ENCODE results near the gene INMT. TPM values are rescaled to one million over a fixed set of nuclear protein-coding genes. Genes with fewer than 3 reads are reported as not detected.

Gene INMT
- polyA plus RNA-seq, 1 donor, result 11.9 TPM

DNA sequence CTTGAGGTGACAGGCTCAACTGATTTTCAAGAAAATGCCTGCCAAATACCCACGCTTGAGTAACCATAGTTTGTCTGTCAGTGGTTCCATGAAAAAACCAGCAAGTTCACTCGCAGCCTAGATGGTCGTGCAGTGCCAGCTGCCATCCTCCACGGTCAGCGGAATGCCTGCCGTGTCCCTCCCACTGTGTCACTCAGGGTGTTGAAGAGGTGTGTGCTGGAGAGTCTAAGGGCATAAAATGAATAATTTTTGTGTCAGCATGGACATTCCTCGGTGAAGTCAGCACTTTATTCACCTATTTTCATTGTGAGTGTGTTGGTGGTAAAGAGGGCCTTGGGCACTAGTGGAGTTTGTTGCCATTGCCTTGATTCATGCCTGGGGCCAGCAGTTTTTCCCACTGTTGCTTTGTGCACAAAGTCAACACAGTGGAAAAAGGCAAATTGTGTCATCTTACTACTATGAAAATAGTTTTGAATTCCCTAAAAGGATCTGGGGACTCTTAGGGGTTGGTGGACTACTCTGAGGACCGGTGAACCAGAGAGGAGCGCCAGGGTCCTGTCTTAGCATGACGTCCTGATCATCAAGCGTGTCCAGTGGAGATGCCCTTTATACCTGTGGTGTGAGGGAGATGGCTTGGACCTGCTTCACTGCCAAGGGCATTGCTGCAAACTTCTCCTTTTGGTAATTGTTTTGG, 36.9 kb downstream of the INMT start:
- no peak for DNase-seq

DNA sequence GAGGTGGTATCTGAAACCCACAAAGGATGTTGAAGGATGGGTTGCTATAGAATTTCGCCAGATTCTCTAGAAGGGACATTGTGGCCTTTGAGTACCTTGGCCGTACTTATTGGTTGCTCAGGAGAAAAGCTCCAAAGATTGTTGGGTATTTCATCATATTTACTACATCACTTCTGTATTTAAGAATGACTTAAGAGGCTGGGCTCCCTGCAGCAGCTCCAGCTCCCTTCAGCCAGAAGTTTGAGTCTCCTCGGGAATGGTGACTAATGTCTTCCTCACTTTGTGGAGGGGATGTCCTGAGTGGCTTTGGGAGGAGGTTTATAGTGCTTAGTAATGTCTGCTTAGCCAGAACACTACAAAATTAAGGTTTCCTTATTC, 37.4 kb downstream of the INMT start:
- no peak for DNase-seq

DNA sequence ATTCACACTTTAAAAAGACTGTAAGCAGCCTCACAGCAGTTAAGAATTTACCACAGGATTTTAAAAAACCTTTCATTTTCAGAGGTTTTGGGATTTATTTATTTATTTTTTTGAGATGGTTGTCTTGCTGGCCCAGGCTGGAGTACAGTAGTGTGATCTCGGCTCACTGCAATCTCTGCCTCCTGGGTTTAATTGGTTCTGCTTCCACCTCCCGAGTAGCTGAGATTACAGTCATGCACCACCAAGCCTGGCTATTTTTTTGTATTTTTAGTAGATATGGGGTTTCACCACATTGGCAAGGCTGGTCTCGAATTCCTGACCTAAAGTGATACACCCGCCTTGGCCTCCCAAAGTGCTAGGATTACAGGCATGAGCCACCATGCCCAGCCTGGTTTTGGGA, 38.4 kb downstream of the INMT start:
- no peak for DNase-seq

DNA sequence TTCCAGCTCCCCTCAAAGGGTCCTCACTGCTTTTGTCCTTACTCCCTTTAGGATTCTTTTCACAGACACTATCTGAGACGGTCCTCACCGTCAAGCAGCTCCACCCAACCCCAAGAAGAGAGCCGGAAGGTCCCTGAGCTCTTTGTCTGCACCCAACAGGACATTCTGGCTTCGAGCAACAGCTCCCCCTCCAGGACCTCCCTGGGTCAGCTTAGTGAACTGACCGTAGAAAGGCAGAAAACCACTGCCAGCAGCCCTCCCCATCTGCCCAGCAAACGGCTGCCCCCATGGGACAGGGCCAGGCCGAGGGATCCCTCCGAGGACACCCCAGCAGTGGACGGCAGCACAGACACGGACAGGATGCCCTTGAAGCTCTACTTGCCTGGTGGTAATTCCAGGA, 39.2 kb downstream of the INMT start:
- no peak for DNase-seq

DNA sequence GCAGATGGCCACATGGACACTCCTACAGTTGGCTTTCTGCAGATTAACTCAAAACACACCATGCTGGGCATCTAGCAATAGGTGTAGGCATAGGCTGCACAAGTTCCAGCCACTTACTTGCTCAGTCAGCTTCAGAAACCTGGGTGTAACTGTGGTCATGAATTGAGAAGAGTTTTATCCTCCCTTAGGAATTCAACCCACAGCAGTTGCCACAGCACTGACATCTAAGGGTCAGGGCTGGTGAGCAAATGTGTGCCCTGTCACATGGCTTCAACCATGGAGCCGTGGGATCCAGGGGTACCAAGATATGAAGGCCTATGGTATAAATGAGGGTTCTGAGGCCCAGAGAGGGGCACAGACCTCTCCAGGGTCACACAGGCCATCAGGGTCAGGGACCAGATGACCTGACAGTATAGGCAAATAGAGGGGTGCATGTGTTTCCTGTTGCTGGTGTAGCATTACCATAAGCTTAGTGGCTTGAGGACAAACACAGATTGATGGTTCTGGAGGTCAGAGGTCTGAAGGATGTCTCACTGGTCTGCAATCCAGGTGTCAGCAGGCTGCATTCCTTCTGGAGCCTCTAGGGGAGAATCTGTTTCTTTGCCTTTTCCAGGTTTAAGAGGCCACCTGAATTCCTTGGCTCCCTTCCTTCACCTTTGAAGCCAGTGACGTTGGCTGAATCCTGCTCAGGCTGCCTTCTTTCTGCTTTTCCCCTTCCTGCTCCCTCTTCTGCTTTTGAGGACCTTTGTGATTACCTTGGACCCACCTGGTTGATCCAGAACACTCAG, 43.4 kb downstream of the INMT start:
- DNase-seq, result no peak

DNA sequence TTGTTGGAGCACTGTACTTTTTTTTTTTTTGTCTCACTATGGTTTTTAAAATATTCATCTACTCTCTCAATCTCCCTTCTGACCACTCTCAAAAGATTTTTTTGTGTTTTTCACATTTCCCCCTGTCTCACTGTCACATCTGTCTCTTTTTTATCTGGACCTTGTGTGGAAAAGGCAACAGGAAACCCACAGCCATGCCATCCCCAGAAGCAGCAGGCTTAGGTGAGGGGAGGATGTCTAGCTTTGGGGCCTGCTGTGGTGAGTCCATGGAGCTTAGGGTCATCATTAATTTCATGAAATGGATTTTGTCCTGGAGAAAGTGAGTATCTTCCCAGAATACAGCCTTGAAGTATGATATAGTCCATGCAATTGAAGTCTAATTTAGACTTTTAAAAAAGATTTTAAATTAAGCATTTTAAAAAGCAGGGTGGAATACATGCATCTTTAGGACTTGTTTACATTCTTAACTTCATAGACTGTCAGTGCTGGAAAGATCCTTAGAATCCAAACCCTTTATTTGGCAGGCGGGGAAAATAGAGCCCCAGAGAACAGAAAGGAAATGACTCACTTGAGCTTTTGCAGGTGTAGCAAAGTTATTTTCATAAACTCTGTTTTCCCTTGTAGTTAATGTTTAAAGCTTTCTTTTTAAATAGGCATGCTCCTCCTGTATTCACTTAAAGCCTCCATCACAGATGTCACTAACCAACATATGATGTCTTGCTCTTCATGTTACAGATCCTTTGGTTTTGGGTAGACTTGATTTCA, 44.4 kb downstream of the INMT start:
- DNase-seq, result peak; percentile 68

DNA sequence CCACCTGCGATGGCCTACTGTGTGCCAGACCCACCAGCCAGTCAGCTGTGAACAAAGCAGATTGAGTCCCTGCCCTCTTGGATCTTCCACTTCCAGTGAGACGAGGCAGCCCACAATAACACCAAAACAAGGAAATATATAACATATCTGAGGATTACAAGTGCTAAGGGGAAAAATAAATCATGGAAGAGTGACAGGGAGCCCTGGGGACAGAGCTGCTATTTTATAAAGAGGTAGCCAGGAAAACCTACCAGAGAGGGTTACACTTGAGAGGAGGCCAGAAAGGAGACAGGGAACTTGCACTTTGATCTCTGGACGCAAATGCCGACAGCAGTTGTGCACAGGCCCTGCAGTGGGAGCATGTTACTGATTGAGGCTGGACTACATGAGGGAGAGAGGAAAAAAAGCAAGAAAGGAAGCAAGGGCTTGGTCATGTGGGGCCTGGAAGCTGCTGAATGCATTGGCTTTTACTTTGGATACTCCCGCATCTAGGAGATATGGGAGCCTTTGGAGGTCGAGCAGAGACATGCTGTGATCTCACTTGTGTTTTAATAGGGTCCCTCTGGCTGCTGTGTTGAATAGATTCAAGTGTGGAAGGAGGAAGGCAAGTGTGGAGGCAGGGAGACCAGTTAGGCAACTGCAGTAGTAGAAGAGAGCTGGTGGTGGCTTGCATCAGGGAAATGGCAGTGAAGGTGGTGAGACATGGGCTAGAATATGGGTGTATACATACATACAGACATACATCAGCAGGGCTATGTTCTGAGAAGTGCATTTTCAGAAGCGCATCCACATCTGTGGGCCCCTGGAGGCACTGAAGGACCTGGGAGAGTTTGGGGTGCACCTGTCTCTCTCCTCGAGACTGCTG, 45.5 kb downstream of the INMT start:
- DNase-seq, result no peak

DNA sequence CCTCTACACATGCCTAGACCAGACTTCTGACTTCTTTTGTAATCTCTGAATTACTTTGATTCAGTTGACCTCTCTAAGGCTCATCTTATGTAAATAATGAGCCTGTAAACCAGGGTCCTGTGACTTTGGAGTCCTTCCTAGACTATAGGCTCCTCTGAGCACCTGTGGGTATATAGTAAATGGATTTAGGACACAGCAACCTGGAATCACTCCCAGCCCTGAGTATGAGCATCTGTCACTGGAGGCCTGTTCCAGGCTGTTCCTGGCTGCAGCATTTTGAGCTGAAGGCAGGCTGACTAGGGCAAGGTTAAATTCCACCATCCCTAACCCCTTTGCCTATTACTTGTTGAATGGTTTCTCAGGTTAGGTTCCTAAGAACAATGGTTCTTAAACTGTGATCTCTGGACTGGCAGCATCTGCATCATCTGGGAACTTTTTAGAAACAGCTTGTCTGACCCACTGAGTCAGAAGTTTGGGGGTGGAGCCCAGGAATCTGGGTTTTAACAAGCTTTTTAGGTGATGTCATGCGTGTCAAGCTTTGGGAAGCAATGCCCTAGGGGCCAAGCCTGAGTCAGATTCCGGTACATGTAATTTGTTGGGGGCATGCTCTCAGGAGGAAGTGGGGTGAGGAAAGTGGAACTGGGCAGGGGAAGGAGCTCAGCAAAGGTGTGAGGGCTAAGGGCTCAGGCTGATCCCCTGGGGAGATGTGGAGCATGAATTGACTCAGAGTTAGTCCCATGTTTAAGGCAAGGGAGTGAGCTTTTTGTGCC, 47.5 kb downstream of the INMT start:
- no peak for DNase-seq

DNA sequence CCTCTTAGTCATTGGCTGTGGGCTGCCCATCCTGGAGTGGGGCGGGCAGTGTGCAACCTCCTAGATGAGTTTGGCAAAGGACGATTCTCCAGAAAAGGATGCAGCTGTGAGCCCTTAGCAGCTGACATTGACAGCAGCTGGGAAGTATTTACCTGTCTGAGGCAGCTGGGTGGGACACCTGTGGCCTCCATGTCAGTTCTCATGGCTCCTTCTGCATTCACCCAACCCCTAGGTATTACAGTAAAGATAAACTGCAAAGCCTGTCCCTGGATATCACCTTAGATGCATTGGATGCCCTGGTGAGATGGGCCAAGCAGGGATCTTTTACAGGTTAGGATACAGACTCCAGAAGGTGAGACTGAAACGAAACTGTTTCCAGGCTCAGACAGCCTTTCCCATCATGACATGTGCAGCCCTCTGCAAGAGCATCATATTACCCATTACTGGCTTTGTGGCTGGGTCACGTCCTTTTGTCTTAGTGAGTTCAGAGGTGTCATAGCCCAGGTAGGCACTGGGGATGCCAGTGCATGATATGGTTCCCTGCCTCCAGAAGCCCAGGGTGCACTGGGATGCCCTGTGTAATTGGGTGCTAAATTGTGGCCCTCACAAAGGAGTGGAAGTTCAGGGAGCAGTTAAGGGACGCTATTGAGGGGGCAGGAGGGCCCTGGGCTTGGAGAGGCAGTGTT, 48.2 kb downstream of the INMT start:
- no peak for DNase-seq

DNA sequence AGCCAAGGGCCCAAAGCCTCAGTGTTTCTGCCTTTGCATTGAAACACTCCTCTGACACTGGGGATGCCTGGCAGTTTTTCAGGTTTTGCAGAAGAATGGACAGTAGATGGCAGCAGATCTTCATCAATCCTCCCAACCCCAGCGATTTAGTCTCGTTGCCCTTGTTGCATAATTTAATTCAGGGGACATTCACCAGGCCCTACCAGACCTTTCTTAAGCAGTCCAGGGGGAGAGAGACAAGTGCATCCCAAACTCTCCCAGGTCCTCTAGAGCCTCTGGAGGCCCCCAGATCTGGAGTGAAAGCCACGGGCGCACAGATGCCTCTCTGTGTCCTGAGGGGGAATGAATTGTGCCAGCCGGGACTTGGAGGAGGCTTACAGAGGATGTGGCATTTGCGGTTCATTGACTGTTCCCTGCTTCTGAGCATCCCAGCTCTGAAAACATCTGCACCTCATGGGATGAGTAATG, 48.9 kb downstream of the INMT start:
- DNase-seq, result peak; percentile 84

DNA sequence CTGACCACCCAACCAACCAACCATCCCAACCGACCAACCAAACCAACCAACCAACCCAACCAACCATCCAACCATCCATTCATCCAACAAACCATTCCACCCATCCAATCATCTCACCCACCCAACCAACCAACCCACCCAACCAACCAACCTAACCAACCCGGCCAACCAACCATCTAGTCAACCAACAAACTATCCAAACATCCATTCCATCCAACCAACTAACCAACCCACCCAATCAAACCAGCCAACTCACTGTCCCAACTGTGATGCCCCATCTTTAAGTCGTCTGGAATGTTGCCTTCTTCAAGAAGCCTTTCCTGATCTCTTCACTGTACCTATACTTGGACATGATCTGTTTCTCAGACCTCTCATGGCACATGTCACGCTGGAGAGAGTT, 50.9 kb downstream of the INMT start:
- no peak for DNase-seq

DNA sequence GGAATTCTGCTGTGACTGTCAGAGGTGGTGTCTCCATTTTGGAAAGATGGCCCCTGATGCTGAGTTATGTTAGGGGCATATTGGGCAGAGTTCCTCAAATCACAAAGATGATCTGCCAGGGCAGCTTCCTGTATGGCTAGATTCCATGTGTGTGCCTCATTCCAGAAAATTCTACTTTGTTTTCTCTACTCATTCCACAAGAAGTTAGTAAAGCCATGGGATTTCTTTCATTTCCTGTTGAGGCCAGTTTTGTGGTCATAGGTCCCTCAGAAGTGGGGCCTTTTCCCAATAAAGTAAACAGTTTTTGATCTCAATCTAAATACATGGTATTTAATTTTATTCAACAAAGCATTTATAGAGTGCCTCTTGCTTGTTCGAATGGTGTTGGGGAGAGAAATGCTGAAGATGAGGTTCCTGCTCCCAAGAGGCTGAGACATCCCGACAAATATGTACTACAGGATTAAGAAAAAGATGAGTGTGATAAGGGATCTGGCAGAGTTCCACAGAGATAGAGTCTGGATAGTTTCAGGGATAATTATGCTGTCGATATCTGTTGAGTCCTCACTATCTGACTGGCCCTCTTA, 52.2 kb downstream of the INMT start:
- no peak for DNase-seq

DNA sequence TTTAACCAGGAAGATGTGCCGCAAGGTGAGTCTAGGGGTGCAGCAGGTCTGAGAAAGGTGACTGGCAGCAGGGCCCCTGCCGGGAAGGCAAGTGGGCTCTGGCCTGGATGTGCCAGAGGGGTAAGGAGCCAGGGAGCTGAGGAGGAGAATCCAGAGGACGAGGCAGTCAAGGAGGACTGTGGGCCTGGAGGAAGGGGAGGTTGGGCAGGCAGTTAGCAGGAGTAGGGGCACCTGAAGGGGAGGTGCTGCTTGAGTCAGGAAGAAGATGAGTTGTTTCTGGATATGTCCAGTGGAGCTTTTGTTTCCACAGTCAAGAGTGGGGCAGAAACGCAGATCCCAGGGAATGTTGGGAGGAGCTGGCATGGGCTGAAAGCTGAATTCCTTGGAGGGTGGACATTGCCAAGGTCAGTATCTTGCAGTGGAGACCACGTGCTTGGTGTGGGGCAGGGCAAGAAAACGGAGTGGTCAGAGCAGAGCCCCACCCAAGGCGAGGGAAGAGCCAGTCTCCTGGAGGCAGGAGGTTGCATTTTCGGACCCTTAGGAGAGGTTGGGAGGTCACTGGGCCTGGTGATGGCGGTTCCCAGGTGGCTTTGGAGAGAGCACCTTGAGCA, 53.3 kb downstream of the INMT start:
- DNase-seq, result no peak

DNA sequence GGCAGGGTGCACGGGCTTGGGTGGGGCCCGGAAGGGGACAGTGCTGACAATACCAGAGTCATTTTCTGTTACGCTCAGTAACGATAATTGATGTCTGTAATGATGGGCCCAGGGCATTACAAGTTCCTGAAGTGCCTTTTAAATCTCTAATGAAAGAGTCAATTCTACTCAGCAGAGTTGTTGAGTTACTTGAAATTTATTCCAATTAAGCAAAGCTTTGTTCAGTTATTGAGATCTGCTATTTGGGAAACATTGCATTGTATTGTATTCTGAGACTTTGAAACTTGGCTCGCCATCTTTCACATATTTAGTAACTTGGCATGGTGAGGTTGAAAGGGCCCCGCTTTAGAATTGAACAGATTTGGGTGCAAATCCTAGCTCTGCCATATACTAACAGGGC, 54.0 kb downstream of the INMT start:
- DNase-seq, result no peak

Other genes with a start within 250 kb of the INMT start
- 33.4 TPM for gene GGCT, start 247.3 kb upstream of the INMT start, polyA plus RNA-seq (ENCODE audit: insufficient read length)
- 56.7 TPM for gene GARS1, start 157.3 kb upstream of the INMT start, polyA plus RNA-seq (ENCODE audit: insufficient read length)
- gene CRHR2, start 69.7 kb upstream of the INMT start, polyA plus RNA-seq (ENCODE audit: insufficient read length), result 1.9 TPM
- 4.7 TPM for gene MINDY4, start 19.3 kb downstream of the INMT start, polyA plus RNA-seq (ENCODE audit: insufficient read length)
- 116 TPM for gene AQP1, start 159.7 kb downstream of the INMT start, polyA plus RNA-seq (ENCODE audit: insufficient read length)
- 0.58 TPM for gene GHRHR, start 211.8 kb downstream of the INMT start, polyA plus RNA-seq (ENCODE audit: insufficient read length)